Type B pancreatic cell (in vitro differentiated cells): Measurements from ENCODE around the gene OR10D3. TPM values are rescaled to one million over a fixed set of nuclear protein-coding genes. Genes with fewer than 3 reads are reported as not detected.

ENCODE experiments used
- DNase-seq: peaks from one replicate; pipeline ENCODE4 v3.0.0; 2021; ENCODE audit warnings: mixed read lengths; ENCODE audit not compliant: unreplicated experiment; ENCODE audit errors: extremely low spot score
- H3K27ac Mint-ChIP-seq: 2 replicates; pipeline ENCODE4 v1.8.0; 2021; ENCODE audit warnings: mild to moderate bottlenecking, mixed read lengths
- H3K27me3 Mint-ChIP-seq: 2 replicates; pipeline ENCODE4 v1.8.0; 2021; ENCODE audit warnings: mixed read lengths
- H3K36me3 Mint-ChIP-seq: 2 replicates; pipeline ENCODE4 v1.8.0; 2021; ENCODE audit warnings: mixed read lengths
- H3K4me1 Mint-ChIP-seq: one replicate; pipeline ENCODE4 v1.8.0; 2021; ENCODE audit warnings: mixed read lengths; ENCODE audit not compliant: unreplicated experiment
- H3K4me3 Mint-ChIP-seq: 2 replicates; pipeline ENCODE4 v1.8.0; 2021; ENCODE audit warnings: mild to moderate bottlenecking, mixed read lengths
- H3K9me3 Mint-ChIP-seq: 2 replicates; pipeline ENCODE4 v1.8.0; 2021; ENCODE audit warnings: mixed read lengths
- total RNA-seq: library from RNA; stranded (reverse); gene quantifications from 2 replicates; pipeline ENCODE4 v1.2.1, GENCODE V29; 2021; ENCODE audit warnings: low replicate concordance
- TF ChIP-seq, protein P1 (sequence below): fragments of 200-600 bp; sonication (generic); conservative IDR thresholded peaks from 2 replicates; pipeline ENCODE4 v1.5.0; 2021; ENCODE audit warnings: antibody characterized with exemption, mild to moderate bottlenecking

OR10D3 gene
- total RNA-seq, 1 donor from 2014 or later, result not detected

DNA sequence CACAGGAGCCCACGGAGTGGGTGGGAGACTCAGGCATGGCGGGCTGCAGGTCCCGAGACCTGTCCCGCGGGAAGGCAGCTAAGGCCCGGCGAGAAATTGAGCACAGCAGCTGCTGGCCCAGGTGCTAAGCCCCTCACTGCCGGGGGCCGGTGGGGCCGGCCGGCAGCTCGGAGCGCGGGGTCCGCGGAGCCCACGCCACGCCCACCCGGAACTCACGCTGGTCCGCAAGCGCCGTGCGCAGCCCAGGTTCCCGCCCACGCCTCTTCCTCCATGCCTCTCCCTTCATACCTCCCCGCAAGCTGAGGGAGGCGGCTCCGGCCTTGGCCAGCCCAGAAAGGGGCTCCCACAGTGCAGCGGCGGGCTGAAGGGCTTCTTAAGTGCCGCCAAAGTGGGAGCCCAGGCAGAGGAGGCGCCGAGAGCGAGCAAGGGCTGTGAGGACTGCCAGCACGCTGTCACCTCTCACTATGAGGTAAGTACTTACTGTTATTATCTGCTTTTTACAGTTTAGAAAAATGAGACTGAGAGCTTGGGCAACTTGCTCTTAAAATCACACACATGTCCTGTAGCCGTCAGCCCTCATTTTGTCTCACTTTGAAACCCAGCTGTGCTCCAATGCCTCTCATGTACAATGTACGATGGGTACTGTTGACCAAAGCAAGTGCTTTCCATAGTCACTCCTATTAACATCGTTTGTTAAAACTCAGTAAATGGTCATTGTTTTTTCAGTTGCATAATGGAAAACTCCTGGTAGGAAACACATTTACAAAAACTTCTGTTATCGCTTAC, 12.2 kb upstream of the OR10D3 start:
- H3K27me3 Mint-ChIP-seq, result no peaks in the 10 kb centered on the region
- no peak overlapping the region for H3K4me3 Mint-ChIP-seq
- no peaks in the 10 kb centered on the region for H3K36me3 Mint-ChIP-seq
- DNase-seq, result no peak
- H3K27ac Mint-ChIP-seq, result no peak overlapping the region
- no peaks in the 10 kb centered on the region for H3K9me3 Mint-ChIP-seq
- TF ChIP-seq, protein P1, sequence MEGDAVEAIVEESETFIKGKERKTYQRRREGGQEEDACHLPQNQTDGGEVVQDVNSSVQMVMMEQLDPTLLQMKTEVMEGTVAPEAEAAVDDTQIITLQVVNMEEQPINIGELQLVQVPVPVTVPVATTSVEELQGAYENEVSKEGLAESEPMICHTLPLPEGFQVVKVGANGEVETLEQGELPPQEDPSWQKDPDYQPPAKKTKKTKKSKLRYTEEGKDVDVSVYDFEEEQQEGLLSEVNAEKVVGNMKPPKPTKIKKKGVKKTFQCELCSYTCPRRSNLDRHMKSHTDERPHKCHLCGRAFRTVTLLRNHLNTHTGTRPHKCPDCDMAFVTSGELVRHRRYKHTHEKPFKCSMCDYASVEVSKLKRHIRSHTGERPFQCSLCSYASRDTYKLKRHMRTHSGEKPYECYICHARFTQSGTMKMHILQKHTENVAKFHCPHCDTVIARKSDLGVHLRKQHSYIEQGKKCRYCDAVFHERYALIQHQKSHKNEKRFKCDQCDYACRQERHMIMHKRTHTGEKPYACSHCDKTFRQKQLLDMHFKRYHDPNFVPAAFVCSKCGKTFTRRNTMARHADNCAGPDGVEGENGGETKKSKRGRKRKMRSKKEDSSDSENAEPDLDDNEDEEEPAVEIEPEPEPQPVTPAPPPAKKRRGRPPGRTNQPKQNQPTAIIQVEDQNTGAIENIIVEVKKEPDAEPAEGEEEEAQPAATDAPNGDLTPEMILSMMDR, result no peak
- H3K4me1 Mint-ChIP-seq, result peaks cover 23% of the 10 kb centered on the region

DNA sequence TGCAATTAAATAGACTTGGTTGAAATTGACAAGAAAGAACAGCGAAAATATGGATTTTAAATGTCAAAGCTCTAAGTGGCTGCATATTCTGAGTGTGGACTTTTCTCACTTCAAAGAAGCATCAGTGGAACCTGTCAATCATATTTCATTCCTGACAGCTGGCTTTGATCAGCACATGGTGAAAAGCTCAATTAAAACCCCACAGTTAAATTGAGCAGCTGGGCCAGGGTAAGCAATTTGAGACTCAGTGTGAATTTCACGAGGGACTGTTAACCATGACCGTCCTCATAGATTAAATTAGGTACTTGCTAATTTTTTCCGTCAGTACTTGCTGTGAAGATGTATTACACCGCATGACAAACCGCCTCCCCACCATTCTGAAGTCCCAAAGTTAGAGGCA, 11.0 kb upstream of the OR10D3 start:
- Mint-ChIP-seq H3K4me1 (peaks cover 23% of the 10 kb centered on the region), H3K4me3 (no peak overlapping the region), H3K9me3 (no peaks in the 10 kb centered on the region), H3K27me3 (no peaks in the 10 kb centered on the region), H3K36me3 (no peaks in the 10 kb centered on the region), H3K27ac (no peak overlapping the region)
- TF ChIP-seq, protein P1, result no peak
- DNase-seq, result no peak

DNA sequence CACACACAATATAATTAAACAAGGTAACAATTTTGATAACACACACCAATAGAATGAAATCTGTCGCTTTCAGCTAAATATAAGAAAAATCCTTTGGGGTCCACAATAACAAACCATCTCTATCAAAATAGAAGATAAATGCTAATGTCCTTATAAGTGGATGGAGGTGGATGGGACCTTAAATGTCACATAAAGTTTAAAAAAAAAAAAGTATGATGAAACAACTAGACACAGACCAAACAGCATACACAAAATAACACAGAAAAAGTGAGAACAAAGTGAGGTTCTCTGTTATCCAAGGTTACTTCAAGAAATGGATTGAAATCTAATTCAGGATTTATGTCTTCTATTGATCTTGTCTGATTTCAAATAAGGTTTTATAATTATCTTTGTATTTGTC, 10.5 kb upstream of the OR10D3 start:
- no peak for DNase-seq
- no peaks in the 10 kb centered on the region for H3K27me3 Mint-ChIP-seq
- TF ChIP-seq, protein P1, result no peak

DNA sequence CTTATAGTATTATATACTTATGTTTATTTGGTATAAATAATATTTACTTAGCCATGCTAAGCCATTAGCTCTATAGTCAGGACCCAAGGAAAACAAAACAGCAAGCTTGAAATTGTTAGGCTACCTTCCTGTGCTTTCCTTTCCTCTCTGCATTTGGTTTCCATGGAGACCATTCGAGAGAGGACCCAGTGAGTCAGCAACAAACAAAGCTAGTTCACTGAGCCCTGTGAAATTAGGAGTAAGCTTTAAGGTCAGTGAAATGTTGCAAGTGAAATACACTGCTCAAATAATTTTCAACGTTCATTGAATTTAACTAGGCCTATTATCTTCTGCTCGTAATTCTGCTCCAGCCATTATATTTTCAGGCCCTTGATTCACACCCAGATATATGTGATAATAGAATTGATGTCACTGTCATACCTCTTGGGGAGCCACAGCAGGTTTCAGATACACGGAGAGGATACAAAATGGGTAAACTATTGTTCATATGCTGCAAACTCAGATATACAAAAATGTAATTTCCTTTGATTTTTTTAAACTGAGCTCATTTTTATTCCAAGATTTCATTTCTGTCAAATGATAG, 9.1 kb upstream of the OR10D3 start:
- Mint-ChIP-seq H3K4me1 (peaks cover 12% of the 10 kb centered on the region), H3K27me3 (no peaks in the 10 kb centered on the region), H3K36me3 (no peaks in the 10 kb centered on the region), H3K9me3 (no peaks in the 10 kb centered on the region), H3K27ac (peak overlapping the region; percentile 30), H3K4me3 (no peak overlapping the region)
- TF ChIP-seq, protein P1, result no peak
- no peak for DNase-seq

More for the DNA sequence above, 10.5 kb upstream of the OR10D3 start:
- Mint-ChIP-seq H3K4me1 (peaks cover 18% of the 10 kb centered on the region), H3K36me3 (no peaks in the 10 kb centered on the region), H3K27ac (no peak overlapping the region), H3K4me3 (no peak overlapping the region), H3K9me3 (no peaks in the 10 kb centered on the region)

DNA sequence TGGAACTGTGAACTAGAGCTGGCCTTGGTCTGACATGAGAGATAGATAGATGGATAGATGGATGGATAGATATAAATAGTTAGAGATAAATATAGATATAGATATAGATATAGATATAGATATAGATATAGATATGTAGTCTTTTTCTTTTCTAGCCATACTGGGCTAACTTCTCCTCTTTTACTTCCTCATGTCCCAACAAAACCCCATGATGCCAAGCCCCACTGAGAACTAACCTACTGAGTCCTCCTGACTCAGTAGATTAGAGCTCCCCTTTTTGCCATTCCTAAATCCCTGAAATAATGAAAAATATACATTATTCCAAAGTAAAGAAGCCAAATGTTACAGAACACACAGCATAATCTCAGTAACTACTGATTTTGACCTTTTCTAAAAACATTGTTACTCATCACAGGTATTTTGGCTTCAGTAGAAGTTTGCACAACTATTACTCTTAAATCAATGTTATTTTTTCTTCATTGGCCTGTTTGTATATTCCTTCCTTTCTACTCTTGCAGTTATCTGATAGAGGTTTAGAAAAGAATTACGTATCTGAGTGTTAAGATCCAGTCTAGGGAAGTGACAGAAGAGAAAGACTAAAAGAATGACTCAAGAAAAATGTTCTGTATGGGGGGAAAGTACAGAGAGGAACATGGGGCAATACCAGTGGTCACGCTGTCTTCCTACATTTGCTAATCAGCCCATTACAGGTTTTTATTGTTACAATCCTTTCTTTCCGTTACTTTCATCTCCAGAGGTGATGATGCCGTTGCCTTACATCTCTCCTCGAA, 6.0 kb upstream of the OR10D3 start:
- Mint-ChIP-seq H3K27me3 (no peaks in the 10 kb centered on the region), H3K4me3 (no peak overlapping the region), H3K27ac (no peak overlapping the region), H3K4me1 (peaks cover 12% of the 10 kb centered on the region), H3K9me3 (no peaks in the 10 kb centered on the region), H3K36me3 (no peaks in the 10 kb centered on the region)
- TF ChIP-seq, protein P1, result no peak
- DNase-seq, result no peak
